PFSK-1 (cell line): Measurements from ENCODE around the gene PFN4.

Experiments
- FOXP2 ChIP-seq: optimal IDR thresholded peaks from 2 replicates; pipeline ENCODE3; 2011; ENCODE audit warnings: borderline replicate concordance, control low read depth, inconsistent platforms; ENCODE audit not compliant: insufficient read depth; ENCODE audit errors: extremely low read length, extremely low read depth
- POLR2AphosphoS5 ChIP-seq: IDR thresholded peaks from 2 replicates; pipeline ENCODE4 v1.6.1; 2012; ENCODE audit warnings: low read depth, mild to moderate bottlenecking, control low read depth, low read length, moderate library complexity
- SIN3A ChIP-seq: IDR thresholded peaks from 2 replicates; pipeline ENCODE4 v1.6.1; 2012; ENCODE audit warnings: mild to moderate bottlenecking, low read length, moderate library complexity, borderline replicate concordance; ENCODE audit not compliant: insufficient read depth
- TAF1 ChIP-seq: IDR thresholded peaks from 2 replicates; pipeline ENCODE4 v1.6.1; 2012; ENCODE audit warnings: low read length, control low read depth, borderline replicate concordance; ENCODE audit not compliant: insufficient read depth
- TF ChIP-seq, protein P1 (sequence below), 2 experiments: IDR thresholded peaks; 2 replicates each; pipeline versions ENCODE4 v1.6.1 to v1.8.0; 2011 to 2012; ENCODE audit warnings: low read depth in 2 of 2, low read length in 2 of 2, control low read depth in 1 of 2, inconsistent platforms in 1 of 2, mild to moderate bottlenecking in 1 of 2, moderate library complexity in 1 of 2; ENCODE audit not compliant: insufficient read depth in 1 of 2

PFN4 gene

GRCh38 chr2:24117902-24118301, 5.2 kb downstream of the PFN4 start:
- no peak for TF ChIP-seq TAF1
- no peak for TF ChIP-seq FOXP2
- TF ChIP-seq SIN3A = no peak
- no peak for TF ChIP-seq POLR2AphosphoS5
- TF ChIP-seq, protein P1, sequence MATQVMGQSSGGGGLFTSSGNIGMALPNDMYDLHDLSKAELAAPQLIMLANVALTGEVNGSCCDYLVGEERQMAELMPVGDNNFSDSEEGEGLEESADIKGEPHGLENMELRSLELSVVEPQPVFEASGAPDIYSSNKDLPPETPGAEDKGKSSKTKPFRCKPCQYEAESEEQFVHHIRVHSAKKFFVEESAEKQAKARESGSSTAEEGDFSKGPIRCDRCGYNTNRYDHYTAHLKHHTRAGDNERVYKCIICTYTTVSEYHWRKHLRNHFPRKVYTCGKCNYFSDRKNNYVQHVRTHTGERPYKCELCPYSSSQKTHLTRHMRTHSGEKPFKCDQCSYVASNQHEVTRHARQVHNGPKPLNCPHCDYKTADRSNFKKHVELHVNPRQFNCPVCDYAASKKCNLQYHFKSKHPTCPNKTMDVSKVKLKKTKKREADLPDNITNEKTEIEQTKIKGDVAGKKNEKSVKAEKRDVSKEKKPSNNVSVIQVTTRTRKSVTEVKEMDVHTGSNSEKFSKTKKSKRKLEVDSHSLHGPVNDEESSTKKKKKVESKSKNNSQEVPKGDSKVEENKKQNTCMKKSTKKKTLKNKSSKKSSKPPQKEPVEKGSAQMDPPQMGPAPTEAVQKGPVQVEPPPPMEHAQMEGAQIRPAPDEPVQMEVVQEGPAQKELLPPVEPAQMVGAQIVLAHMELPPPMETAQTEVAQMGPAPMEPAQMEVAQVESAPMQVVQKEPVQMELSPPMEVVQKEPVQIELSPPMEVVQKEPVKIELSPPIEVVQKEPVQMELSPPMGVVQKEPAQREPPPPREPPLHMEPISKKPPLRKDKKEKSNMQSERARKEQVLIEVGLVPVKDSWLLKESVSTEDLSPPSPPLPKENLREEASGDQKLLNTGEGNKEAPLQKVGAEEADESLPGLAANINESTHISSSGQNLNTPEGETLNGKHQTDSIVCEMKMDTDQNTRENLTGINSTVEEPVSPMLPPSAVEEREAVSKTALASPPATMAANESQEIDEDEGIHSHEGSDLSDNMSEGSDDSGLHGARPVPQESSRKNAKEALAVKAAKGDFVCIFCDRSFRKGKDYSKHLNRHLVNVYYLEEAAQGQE (IDR thresholded peaks at IDR 0.05; ENCODE audit: insufficient read depth in 1 of 2, low read depth in 2 of 2, low read length in 2 of 2) = no peak

DNA sequence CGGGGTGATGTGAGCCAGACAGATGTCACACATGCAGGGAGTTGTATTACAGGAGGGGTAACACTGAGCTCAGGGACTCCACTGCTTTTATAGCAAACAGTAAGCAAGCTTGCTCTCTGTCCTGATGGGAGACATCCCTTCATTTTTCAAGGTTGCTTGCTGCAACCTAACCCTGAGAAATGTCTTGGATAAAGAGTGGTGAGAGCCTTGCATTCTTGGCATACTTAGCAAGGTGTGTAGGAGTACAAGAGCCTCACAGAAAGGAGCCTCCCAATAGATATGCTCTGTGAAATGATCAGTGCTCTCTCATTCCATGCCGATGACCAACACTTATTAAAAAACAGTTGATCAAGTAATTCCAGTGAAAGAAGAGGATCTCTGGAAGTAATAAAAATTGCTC, 8.1 kb downstream of the PFN4 start:
- TF ChIP-seq TAF1 = no peak
- no peak for TF ChIP-seq POLR2AphosphoS5
- TF ChIP-seq, protein P1 (IDR thresholded peaks at IDR 0.05; ENCODE audit: insufficient read depth in 1 of 2, low read depth in 2 of 2, low read length in 2 of 2) = no peak
- no peak for TF ChIP-seq SIN3A
- no peak for TF ChIP-seq FOXP2

- TF ChIP-seq, protein P1 (IDR thresholded peaks at IDR 0.05; ENCODE audit: insufficient read depth in 1 of 2, low read depth in 2 of 2, low read length in 2 of 2) = no peak
- no peak for TF ChIP-seq FOXP2
- TF ChIP-seq SIN3A = no peak
- no peak for TF ChIP-seq TAF1
- TF ChIP-seq POLR2AphosphoS5 = no peak
These were observed 11.7 kb downstream of the PFN4 start for GRCh38 chr2:24111407-24111901.

GRCh38 chr2:24110660-24111303, 12.4 kb downstream of the PFN4 start:
- TF ChIP-seq POLR2AphosphoS5 (no peak), TAF1 (no peak), SIN3A (no peak), FOXP2 (no peak)
- TF ChIP-seq, protein P1 (IDR thresholded peaks at IDR 0.05; ENCODE audit: insufficient read depth in 1 of 2, low read depth in 2 of 2, low read length in 2 of 2) = no peak

GRCh38 chr2:24107336-24107735, 15.8 kb downstream of the PFN4 start:
- no peak for TF ChIP-seq FOXP2
- no peak for TF ChIP-seq TAF1
- no peak for TF ChIP-seq SIN3A
- TF ChIP-seq, protein P1 (IDR thresholded peaks at IDR 0.05; ENCODE audit: insufficient read depth in 1 of 2, low read depth in 2 of 2, low read length in 2 of 2) = no peak
- no peak for TF ChIP-seq POLR2AphosphoS5
